ENCODE data around the gene PTBP3.

PTBP3 gene

DNA sequence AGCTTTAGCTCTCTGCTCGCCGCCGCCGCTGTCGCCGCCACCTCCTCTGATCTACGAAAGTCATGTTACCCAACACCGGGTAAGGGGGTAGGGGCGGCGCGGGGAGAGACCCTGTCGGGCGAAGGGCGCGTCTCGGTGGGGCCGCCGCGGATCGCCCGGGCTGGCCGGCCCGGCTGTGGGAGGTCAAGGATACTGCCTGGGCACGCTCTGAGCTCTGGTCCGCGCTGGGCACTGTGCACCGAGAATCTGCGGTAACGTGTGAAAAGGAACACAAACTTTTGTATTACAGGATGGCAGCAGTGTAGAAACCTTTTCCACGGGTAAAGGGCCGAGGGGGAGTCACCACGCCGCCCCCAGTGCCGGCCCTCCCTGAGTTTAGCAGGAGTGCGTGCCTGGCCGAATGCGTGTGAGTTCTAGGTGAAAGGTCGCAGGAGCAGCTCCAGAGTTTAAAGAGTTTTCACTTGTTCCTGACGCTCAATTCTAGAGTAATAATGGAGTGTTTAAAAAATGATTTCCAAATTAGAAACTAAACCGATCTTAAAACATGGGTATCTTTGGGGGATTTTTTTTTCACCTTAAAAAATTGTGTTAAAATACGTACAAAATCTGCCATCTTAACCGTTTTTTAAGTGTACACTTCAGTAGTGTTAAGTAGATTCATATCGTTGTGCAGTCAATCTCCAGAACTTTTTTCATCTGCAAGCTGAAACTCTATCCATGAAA lies 46.8 kb upstream of the PTBP3 start, which contains the start of gene HSDL2:
HSDL2 (plus strand) TSS at position 7 of the 723 bp plus-strand sequence; CDS start at position 63, 56 bp downstream.
- Histone ChIP-seq H3K4me3 (ENCODE audit: low read length in 2 of 2) (peak within 1 kb of the TSS; percentile 91 to 96), H4K91ac (ENCODE audit: low read depth, low read length, poor library complexity) (no peak within 1 kb of the TSS), H2BK5ac (ENCODE audit: low read length) (peak within 1 kb of the TSS; percentile 93), H3K79me1 (ENCODE audit: low read depth, low read length) (peaks cover 9% of the 10 kb centered on the region), H3K9me3 (replicated peaks in 1 of 2; ENCODE audit: control insufficient read depth in 2 of 2, insufficient read depth in 1 of 2, low read depth in 1 of 2, low read length in 2 of 2) (peaks cover 0 to 10% of the 10 kb centered on the region in 2 donors), H3K27me3 (ENCODE audit: control insufficient read depth in 3 of 3, insufficient read depth in 3 of 3, low read depth in 1 of 3, low read length in 3 of 3) (peaks cover 0 to 2% (median 0%) of the 10 kb centered on the region in 3 experiments), H2BK12ac (ENCODE audit: low read length) (no peak within 1 kb of the TSS), H3K4me1 (ENCODE audit: control insufficient read depth in 2 of 2, insufficient read depth in 1 of 2, low read depth in 1 of 2, low read length in 2 of 2) (peaks cover 6 to 7% of the 10 kb centered on the region in 2 donors), H3K36me3 (replicated peaks in 1 of 2; ENCODE audit: control insufficient read depth in 2 of 2, insufficient read depth in 2 of 2, low read length in 2 of 2) (peaks cover 0 to 7% of the 10 kb centered on the region in 2 donors), H3K9ac (ENCODE audit: low read depth, low read length, poor library complexity) (peak within 1 kb of the TSS; percentile 91), H3K23ac (ENCODE audit: low read depth, low read length, poor library complexity) (peak within 1 kb of the TSS; percentile 98), H3K18ac (ENCODE audit: low read length) (peak within 1 kb of the TSS; percentile 99), H3K4me2 (ENCODE audit: insufficient read depth, low read length, poor library complexity, severe bottlenecking) (peak within 1 kb of the TSS; percentile 57), H3K27ac (replicated peaks; ENCODE audit: low read length) (peak within 1 kb of the TSS; percentile 96), H2AK5ac (ENCODE audit: low read depth, low read length) (peak within 1 kb of the TSS; percentile 63), H2BK15ac (ENCODE audit: low read length) (peak within 1 kb of the TSS; percentile 89), H2AFZ (ENCODE audit: low read length) (peak within 1 kb of the TSS; percentile 99), H3K14ac (ENCODE audit: low read length) (peak within 1 kb of the TSS; percentile 100), H4K8ac (ENCODE audit: low read depth, low read length) (peak within 1 kb of the TSS; percentile 82), H3K4ac (ENCODE audit: low read length) (peak within 1 kb of the TSS; percentile 53), H2BK120ac (ENCODE audit: low read depth, low read length) (peak within 1 kb of the TSS; percentile 72)
- DNase-seq (ENCODE audit: low spot score), result no peak
- no CpG with 5 or more reads among the region's 43 CpGs for WGBS, 2 donors (ENCODE audit: extremely low coverage in 2 of 2, insufficient read length in 2 of 2, insufficient replicate concordance in 1 of 2)

DNA sequence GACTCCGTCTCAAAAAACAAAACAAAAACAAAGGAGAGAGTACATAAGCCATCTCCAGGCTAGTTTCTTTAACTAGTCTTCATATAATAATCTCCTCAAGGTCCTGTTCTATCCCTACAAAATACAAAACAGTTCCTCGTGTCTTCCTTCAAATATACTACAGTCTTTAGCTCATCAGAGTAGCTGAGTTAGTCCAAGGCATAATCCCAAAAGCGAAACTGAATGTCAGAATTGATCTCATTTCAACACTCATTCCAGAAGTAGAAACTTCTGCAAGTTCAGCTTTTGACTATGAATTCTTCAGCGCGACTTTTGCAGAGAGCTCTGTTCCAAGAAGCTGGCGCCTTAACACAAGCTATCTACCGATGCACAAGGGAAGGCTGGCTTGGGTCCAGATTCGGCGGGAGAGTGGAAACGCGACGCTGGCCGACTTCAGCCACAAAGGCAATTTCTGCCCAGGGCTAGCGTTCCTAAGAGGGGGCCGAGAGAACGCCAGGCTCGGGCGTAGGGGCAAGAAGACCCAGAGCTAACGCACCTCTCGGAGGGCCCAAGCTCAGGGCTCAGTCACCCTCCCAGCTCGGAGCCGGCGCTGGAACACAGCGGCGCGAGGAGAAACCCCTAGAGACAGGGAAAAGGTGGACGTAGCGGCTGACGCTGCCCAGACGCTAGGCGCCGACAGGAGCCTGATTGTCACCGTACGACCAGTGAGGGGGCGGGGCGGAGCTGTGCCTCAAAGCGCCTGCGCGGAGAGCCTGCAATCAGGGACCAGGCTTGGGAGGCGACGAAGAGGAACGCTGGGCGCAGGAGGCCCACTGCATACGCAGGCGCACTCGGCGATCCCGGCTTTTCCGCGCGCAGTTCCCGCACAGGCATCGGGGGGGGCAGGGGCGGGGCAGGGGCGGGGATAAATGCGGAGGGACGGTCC lies 46.0 kb upstream of the PTBP3 start:
- no CpG with 5 or more reads among the region's 57 CpGs for WGBS, 2 donors (ENCODE audit: extremely low coverage in 2 of 2, insufficient read length in 2 of 2, insufficient replicate concordance in 1 of 2)
- Histone ChIP-seq H2AK5ac (ENCODE audit: low read depth, low read length) (no peak overlapping the region), H3K23ac (ENCODE audit: low read depth, low read length, poor library complexity) (peak overlapping the region; percentile 98), H4K8ac (ENCODE audit: low read depth, low read length) (peak overlapping the region; percentile 82), H3K4ac (ENCODE audit: low read length) (no peak overlapping the region), H3K79me1 (ENCODE audit: low read depth, low read length) (peaks cover 9% of the 10 kb centered on the region), H3K27ac (replicated peaks; ENCODE audit: low read length) (peak overlapping the region; percentile 96), H3K4me2 (ENCODE audit: insufficient read depth, low read length, poor library complexity, severe bottlenecking) (peak overlapping the region; percentile 57), H3K4me1 (ENCODE audit: control insufficient read depth in 2 of 2, insufficient read depth in 1 of 2, low read depth in 1 of 2, low read length in 2 of 2) (peaks cover 6 to 7% of the 10 kb centered on the region in 2 donors), H4K91ac (ENCODE audit: low read depth, low read length, poor library complexity) (no peak overlapping the region), H3K14ac (ENCODE audit: low read length) (peak overlapping the region; percentile 100), H2AFZ (ENCODE audit: low read length) (peak overlapping the region; percentile 99), H3K9me3 (replicated peaks in 1 of 2; ENCODE audit: control insufficient read depth in 2 of 2, insufficient read depth in 1 of 2, low read depth in 1 of 2, low read length in 2 of 2) (peaks cover 0 to 10% of the 10 kb centered on the region in 2 donors), H3K9ac (ENCODE audit: low read depth, low read length, poor library complexity) (peak overlapping the region; percentile 90), H2BK15ac (ENCODE audit: low read length) (peak overlapping the region; percentile 89), H3K4me3 (ENCODE audit: low read length in 2 of 2) (peak overlapping the region; percentile 91 to 96), H2BK120ac (ENCODE audit: low read depth, low read length) (no peak overlapping the region), H3K18ac (ENCODE audit: low read length) (peak overlapping the region; percentile 99), H3K36me3 (replicated peaks in 1 of 2; ENCODE audit: control insufficient read depth in 2 of 2, insufficient read depth in 2 of 2, low read length in 2 of 2) (peaks cover 0 to 2% of the 10 kb centered on the region in 2 donors), H2BK12ac (ENCODE audit: low read length) (no peak overlapping the region), H2BK5ac (ENCODE audit: low read length) (peak overlapping the region; percentile 93), H3K27me3 (ENCODE audit: control insufficient read depth in 3 of 3, insufficient read depth in 3 of 3, low read depth in 1 of 3, low read length in 3 of 3) (peaks cover 0 to 2% (median 0%) of the 10 kb centered on the region in 3 experiments)
- peak; percentile 97 for DNase-seq (ENCODE audit: low spot score)

DNA sequence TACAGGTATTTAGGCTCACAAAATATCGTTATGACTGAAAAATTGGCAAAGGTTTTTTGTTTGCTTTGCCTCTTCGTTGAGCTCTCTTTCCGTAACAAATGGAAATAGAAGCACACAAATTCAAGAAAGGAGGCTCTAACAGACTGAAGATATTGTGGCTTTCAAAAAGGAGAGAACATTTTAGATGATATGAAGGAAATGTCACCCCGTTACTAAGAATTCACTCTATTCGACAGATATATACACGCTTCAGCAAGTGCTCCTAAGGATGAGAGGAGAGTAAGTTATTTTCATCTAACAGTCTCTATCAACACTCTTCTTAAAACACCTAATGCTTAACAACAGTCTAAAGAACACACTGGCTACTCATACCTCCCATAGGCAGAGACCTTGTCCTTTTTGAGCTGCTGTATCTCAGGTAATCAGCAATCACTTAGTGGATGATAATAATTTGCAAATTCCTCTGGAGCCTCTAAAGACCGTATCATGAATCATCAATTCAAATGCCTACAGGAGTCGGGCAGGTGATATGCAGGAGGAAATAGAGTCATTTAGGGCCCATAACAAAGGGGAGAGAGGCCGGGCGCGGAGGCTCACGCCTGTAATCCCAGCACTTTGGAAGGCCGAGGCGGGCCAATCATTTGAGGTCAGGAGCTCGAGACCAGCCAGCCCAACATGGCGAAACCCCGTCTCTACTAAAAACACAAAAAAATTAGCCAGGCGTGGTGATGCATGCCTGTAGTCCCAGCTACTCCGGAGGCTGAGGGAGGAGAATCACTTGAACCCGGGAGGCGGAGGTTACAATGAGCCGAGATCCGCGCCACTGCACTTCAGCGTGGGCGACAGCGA lies 45.1 kb upstream of the PTBP3 start:
- no peak overlapping the region for H3K27ac ChIP-seq (replicated peaks; ENCODE audit: low read length)
- no peak overlapping the region for H2AK5ac ChIP-seq (ENCODE audit: low read depth, low read length)
- H3K9ac ChIP-seq (ENCODE audit: low read depth, low read length, poor library complexity), result peak overlapping the region; percentile 21
- no peak overlapping the region for H2BK5ac ChIP-seq (ENCODE audit: low read length)
- peak overlapping the region; percentile 91 to 96 for H3K4me3 ChIP-seq (ENCODE audit: low read length in 2 of 2)
- H3K9me3 ChIP-seq (replicated peaks in 1 of 2; ENCODE audit: control insufficient read depth in 2 of 2, insufficient read depth in 1 of 2, low read depth in 1 of 2, low read length in 2 of 2), result peaks cover 0 to 10% of the 10 kb centered on the region in 2 donors
- peak overlapping the region; percentile 57 for H3K4me2 ChIP-seq (ENCODE audit: insufficient read depth, low read length, poor library complexity, severe bottlenecking)
- H2BK12ac ChIP-seq (ENCODE audit: low read length), result no peak overlapping the region
- no peak overlapping the region for H3K4ac ChIP-seq (ENCODE audit: low read length)
- peaks cover 9% of the 10 kb centered on the region for H3K79me1 ChIP-seq (ENCODE audit: low read depth, low read length)
- peaks cover 0 to 3% of the 10 kb centered on the region in 2 donors for H3K36me3 ChIP-seq (replicated peaks in 1 of 2; ENCODE audit: control insufficient read depth in 2 of 2, insufficient read depth in 2 of 2, low read length in 2 of 2)
- no peak overlapping the region for H2BK120ac ChIP-seq (ENCODE audit: low read depth, low read length)
- no peak overlapping the region for H3K23ac ChIP-seq (ENCODE audit: low read depth, low read length, poor library complexity)
- no peak overlapping the region for H3K18ac ChIP-seq (ENCODE audit: low read length)
- H3K27me3 ChIP-seq (ENCODE audit: control insufficient read depth in 3 of 3, insufficient read depth in 3 of 3, low read depth in 1 of 3, low read length in 3 of 3), result peaks cover 0 to 2% (median 0%) of the 10 kb centered on the region in 3 experiments
- peak overlapping the region; percentile 92 for H2AFZ ChIP-seq (ENCODE audit: low read length)
- peaks cover 6 to 7% of the 10 kb centered on the region in 2 donors for H3K4me1 ChIP-seq (ENCODE audit: control insufficient read depth in 2 of 2, insufficient read depth in 1 of 2, low read depth in 1 of 2, low read length in 2 of 2)
- H3K14ac ChIP-seq (ENCODE audit: low read length), result peak overlapping the region; percentile 8
- no peak overlapping the region for H2BK15ac ChIP-seq (ENCODE audit: low read length)
- no peak for DNase-seq (ENCODE audit: low spot score)
- no peak overlapping the region for H4K8ac ChIP-seq (ENCODE audit: low read depth, low read length)
- no peak overlapping the region for H4K91ac ChIP-seq (ENCODE audit: low read depth, low read length, poor library complexity)
- WGBS, 2 donors (ENCODE audit: extremely low coverage in 2 of 2, insufficient read length in 2 of 2, insufficient replicate concordance in 1 of 2), result no CpG with 5 or more reads among the region's 27 CpGs
